Spleen (tissue), 7 donors: ENCODE results near the gene MYO10.

Source experiments
- CTCF ChIP-seq, 11 experiments: fragments of 200-600 bp in 7 of 11; fragments of 450-650 bp in 4 of 11; sonication (generic) in 4 of 11; IDR thresholded peaks in 8 of 11; conservative IDR thresholded peaks in 3 of 11; 1 replicate in 7 of 11; 2 replicates in 4 of 11; pipeline versions ENCODE4 v1.4.0 to v1.8.0; 2016 to 2021; ENCODE audit warnings: antibody characterized with exemption in 11 of 11, inconsistent platforms in 4 of 11, mild to moderate bottlenecking in 1 of 11
- POLR2A ChIP-seq, 3 donors: fragments of 450-650 bp; IDR thresholded peaks; one replicate each; pipeline ENCODE4 v1.5.1; 2017; ENCODE audit warnings: antibody characterized with exemption in 3 of 3, mild to moderate bottlenecking in 1 of 3
- POLR2AphosphoS5 ChIP-seq, 3 donors: sonication (generic); formaldehyde crosslinking; IDR thresholded peaks; one replicate each; pipeline ENCODE4 v1.5.1; 2017; ENCODE audit warnings: antibody characterized with exemption in 3 of 3
- donor health status: DM: no; HTN: no; CAD: no; lungs with moderate emphysema.
- donor health status: DM: no; HTN: no; CAD: no.
- donor health status: DM: no; HTN: no; CAD: no.

DNA sequence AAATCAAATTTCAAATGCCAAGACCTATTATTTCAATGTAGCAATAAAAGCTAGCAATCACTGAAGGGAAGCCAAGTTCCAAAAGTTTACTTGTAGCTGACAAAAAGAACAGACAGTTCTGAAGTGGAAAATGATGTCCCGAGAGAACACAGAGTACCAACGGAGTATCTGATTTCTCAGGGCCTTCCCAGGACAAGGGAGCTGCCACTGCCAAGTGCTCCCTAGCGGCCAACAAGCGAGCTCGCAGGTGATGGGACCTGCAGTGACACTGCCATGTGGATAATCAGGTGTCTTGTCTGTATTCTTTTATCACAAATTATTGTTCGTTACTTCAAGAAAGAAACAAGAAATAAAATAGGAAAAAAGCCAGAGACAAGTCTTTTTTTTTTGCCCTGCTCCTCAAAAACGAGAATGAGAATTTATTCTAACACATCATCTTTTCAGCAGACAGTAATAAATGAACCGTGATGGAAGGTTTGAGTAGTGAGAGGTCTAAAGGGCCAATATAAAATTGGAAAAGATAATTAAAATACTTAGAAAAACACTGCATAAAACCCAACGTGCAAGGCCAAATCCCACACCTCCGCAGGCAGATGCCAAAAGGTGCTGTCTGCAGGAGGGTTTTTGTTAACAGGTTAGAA is 159.4 kb downstream of the MYO10 start:
- TF ChIP-seq CTCF (IDR thresholded peaks at IDR 0.05 in 8 of 11, conservative IDR thresholded peaks at IDR 0.05 in 3 of 11), result no peak
- no peak for TF ChIP-seq POLR2A (IDR thresholded peaks at IDR 0.05)
- no peak for TF ChIP-seq POLR2AphosphoS5 (IDR thresholded peaks at IDR 0.05)
